Activated CD4-positive, alpha-beta memory T cell treated with anti-CD3 and anti-CD28 coated beads, Interleukin-2, amount 10 ng/mL, durations not matched to agents 7 days and 5 days (primary cell): ENCODE measurements around the gene AGAP1. TPM values are rescaled to one million over a fixed set of nuclear protein-coding genes. Genes with fewer than 3 reads are reported as not detected.

Experiments used
- CTCF ChIA-PET: fragments of 350-600 bp; sonication (Branson Sonifier 250); formaldehyde crosslinking; loops from one replicate; lab custom pipeline; 2021; ENCODE audit warnings: antibody characterized with exemption, inconsistent platforms; lab: Charles Lee
- POLR2A ChIA-PET: fragments of 350-600 bp; sonication (Branson Sonifier 250); formaldehyde crosslinking; loops from one replicate; lab custom pipeline; 2021; ENCODE audit warnings: antibody characterized with exemption; lab: Charles Lee
- DNase-seq: peaks from one replicate; pipeline ENCODE4 v3.0.0-alpha.2; 2020
- H3K27ac Mint-ChIP-seq: one replicate; pipeline ENCODE4 v1.8.0; 2021; ENCODE audit warnings: mild to moderate bottlenecking, mixed read lengths
- H3K27me3 Mint-ChIP-seq: one replicate; pipeline ENCODE4 v1.8.0; 2021; ENCODE audit warnings: mixed read lengths
- H3K36me3 Mint-ChIP-seq: one replicate; pipeline ENCODE4 v1.8.0; 2021; ENCODE audit warnings: low read depth, mixed read lengths
- H3K4me1 Mint-ChIP-seq: one replicate; pipeline ENCODE4 v1.8.0; 2021; ENCODE audit warnings: mixed read lengths
- H3K4me3 Mint-ChIP-seq: one replicate; pipeline ENCODE4 v1.8.0; 2021; ENCODE audit warnings: mild to moderate bottlenecking, mixed read lengths
- H3K9me3 Mint-ChIP-seq: one replicate; pipeline ENCODE4 v1.8.0; 2021; ENCODE audit warnings: mixed read lengths
- total RNA-seq, 2 experiments: library from RNA; stranded (reverse); gene quantifications; one replicate each; pipeline ENCODE4 v1.2.3, GENCODE V29; 2021

The AGAP1 gene
- total RNA-seq, 2 experiments from 2014 or later, result 1.1 to 1.2 TPM

DNA sequence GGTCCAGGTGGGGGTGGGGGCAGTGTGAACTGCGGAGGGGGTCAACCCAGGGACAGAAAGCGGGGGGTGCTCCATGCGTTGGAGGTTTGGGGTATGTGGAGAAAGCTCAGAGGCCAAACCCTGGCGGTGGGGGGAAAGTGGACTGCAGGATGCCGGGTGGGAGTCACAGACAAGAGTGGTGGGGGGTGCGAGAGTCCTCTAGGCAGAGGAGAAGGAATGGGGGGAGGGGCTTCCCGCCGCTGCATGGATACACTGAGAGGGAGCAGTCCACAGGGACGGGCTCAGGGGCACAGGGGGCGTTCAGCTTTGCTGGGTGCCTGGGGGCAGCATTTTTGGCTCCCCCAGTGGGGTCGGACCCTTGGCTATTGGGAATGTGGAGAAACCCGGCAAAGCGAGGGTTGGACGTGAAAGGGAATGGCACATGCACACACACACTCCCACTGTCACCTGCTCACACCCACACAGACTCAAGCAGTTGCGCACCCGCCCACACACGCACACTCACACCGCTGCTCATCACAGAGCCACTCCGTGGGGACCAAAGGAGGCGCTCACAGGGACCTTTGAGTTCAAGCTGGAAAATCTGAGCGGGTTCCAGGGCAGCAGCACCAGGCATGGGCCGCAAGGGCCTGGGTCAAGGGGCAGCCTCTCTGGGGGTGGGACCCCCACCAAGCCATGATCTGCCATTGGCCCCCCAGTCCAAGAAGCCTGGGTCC lies 666.7 kb downstream of the AGAP1 start:
- Mint-ChIP-seq H3K4me1 (no peaks in the 10 kb centered on the region), H3K27ac (no peak overlapping the region), H3K4me3 (no peak overlapping the region), H3K36me3 (no peaks in the 10 kb centered on the region), H3K9me3 (no peaks in the 10 kb centered on the region), H3K27me3 (peaks cover 51% of the 10 kb centered on the region)
- ChIA-PET CTCF (no interaction called here), POLR2A (no interaction called here)
- no peak for DNase-seq

DNA sequence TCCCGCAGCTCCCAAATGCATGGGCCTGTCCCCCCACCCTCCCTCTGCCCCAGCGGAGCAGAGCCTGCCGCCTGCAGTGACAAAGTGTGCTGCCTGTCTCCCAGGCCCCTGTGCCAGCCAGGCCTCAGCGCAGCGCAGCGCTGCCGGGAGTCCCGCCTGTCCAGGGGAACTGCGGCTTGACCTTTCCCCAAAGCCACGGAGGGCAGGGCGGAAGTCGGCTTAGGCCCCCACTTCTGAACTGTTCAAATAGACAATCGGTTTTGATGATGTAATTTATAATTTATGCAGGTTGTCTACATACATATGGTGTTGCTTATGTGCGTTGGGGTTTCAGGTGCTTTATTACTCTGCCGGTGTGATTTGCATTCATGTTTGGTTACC lies 667.2 kb downstream of the AGAP1 start:
- Mint-ChIP-seq H3K27me3 (peaks cover 56% of the 10 kb centered on the region), H3K9me3 (no peaks in the 10 kb centered on the region)
- no peak for DNase-seq

DNA sequence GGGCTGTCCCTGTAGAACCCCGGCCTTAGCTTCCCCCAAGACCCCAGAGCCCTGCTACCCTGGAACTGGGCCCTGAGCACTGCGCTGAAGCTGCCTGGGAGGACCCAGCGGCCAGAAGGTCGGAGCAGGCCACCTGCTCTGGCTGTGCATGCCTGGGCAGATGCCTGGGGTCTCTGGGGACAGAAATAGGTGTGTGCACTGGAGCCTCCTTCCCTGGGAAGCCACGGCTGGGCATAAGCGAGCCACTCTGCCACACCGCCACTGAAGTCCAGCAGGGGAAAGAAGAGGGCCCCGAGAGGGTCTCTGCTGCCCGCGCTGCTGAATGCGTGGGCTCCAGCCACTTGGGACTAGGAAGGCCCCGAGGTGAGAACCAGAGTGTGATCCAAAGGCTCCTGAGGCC lies 667.7 kb downstream of the AGAP1 start:
- Mint-ChIP-seq H3K4me3 (no peak overlapping the region), H3K36me3 (no peaks in the 10 kb centered on the region), H3K27ac (no peak overlapping the region), H3K9me3 (no peaks in the 10 kb centered on the region), H3K27me3 (peaks cover 60% of the 10 kb centered on the region), H3K4me1 (no peaks in the 10 kb centered on the region)
- POLR2A ChIA-PET, result no interaction called here
- DNase-seq, result no peak
- CTCF ChIA-PET, result no interaction called here

More for the DNA sequence above, 667.2 kb downstream of the AGAP1 start:
- no peaks in the 10 kb centered on the region for H3K4me1 Mint-ChIP-seq
- H3K36me3 Mint-ChIP-seq, result no peaks in the 10 kb centered on the region
- no peak overlapping the region for H3K27ac Mint-ChIP-seq
- H3K4me3 Mint-ChIP-seq, result no peak overlapping the region
- CTCF ChIA-PET, result no interaction called here
- POLR2A ChIA-PET, result no interaction called here

DNA sequence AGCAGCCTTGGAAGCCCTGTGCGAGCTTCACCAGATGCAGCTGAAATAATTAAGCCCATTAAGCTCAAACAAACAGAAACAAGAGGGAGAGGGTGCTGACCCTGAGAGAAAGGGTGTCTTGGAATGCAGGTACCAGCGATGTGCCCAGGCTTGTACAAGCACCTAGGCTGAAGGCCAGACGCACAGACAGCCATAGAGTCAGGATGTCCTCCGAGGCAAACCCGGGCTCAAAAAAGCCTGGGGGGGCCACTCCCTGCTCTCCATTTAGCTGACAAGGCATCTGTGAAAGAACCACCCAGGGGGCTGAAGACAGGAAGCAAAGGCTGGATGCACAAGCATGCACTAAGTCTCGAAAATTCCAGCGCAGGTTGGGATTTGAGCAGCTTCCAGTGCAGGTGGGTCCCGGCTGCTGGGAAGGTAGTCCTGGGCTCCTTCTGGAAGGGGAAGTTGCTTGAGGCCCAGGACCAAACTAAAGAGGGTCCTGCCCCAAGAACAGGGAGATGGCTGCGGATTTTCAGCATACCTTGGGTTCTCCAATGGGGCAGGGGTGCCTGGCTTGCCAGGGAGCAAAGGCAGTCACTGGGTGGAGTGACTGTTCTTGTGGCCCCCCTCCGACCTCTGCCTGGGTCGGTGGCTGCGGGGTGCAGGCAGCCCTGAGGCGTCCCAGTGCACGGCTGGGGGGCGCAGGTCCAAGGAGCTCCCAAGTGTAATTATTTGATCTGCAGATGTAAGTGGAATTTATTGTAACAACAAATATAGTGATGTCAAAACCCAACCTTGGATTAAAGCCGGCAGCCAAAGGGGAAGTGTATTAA lies 668.4 kb downstream of the AGAP1 start:
- CTCF ChIA-PET, result interaction anchor here (0.7 kb wide), 1 partner anchor 16 kb away, joined by 3 read pairs; no protein-coding TSS in a partner anchor
- no peaks in the 10 kb centered on the region for H3K36me3 Mint-ChIP-seq
- H3K4me1 Mint-ChIP-seq, result peaks cover 2% of the 10 kb centered on the region
- H3K4me3 Mint-ChIP-seq, result no peak overlapping the region
- peaks cover 65% of the 10 kb centered on the region for H3K27me3 Mint-ChIP-seq
- DNase-seq, result no peak
- POLR2A ChIA-PET, result no interaction called here
- H3K9me3 Mint-ChIP-seq, result no peaks in the 10 kb centered on the region
- no peak overlapping the region for H3K27ac Mint-ChIP-seq

GRCh38 chr2:236162882-236163470 lies 669.1 kb downstream of the AGAP1 start:
- Mint-ChIP-seq H3K9me3 (no peaks in the 10 kb centered on the region), H3K4me1 (peaks cover 2% of the 10 kb centered on the region), H3K27me3 (peaks cover 58% of the 10 kb centered on the region), H3K36me3 (no peaks in the 10 kb centered on the region), H3K27ac (no peak overlapping the region), H3K4me3 (no peak overlapping the region)
- CTCF ChIA-PET, result interaction anchor here (0.7 kb wide), 1 partner anchor 15 kb away, joined by 3 read pairs; no protein-coding TSS in a partner anchor
- POLR2A ChIA-PET, result no interaction called here
- no peak for DNase-seq

- no peak overlapping the region for H3K27ac Mint-ChIP-seq
- H3K27me3 Mint-ChIP-seq, result peaks cover 52% of the 10 kb centered on the region
- no peak for DNase-seq
- CTCF ChIA-PET, result interaction anchor here (0.7 kb wide), 1 partner anchor 15 kb away, joined by 3 read pairs; no protein-coding TSS in a partner anchor
- H3K4me1 Mint-ChIP-seq, result peaks cover 2% of the 10 kb centered on the region
- POLR2A ChIA-PET, result no interaction called here
- H3K36me3 Mint-ChIP-seq, result no peaks in the 10 kb centered on the region
- H3K9me3 Mint-ChIP-seq, result no peaks in the 10 kb centered on the region
- H3K4me3 Mint-ChIP-seq, result no peak overlapping the region
Observed at GRCh38 chr2:236163471-236164200, 669.8 kb downstream of the AGAP1 start.

DNA sequence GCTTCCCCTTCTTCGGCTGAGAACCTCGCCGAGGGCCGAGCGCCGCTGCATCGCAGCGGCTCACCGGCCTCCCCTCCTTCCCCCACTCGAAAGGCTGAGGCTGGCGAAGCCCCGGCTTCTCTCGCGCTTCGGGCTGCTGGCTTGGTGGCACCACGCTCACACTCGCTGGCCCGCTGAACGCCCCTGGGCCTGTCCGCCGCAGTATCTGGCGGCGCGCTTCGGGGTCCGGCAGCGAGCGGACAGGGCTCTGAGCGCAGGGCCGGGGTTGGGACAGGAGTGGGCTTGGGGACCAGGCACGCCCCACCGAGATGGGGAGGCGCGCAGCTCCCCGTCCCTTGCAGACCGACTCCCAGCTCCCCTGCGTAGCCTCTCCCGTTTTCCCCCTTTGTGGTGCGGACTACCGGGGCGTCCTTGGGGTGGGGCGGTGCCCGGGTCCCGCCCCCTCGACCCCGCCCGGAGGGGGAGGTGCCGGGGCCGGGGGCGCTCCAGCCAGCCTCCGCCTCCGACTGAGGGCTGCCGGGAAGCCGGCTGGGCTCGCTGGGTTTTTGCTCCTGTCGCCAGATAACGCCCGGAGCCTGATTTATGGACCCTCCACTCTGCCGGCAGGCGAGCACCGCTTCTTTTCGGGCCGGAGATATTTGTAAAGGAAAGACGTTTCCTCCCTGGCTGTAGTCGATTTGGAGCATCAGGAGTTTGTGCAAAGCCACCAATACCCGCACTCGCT lies 670.5 kb downstream of the AGAP1 start:
- CTCF ChIA-PET, result no interaction called here
- H3K9me3 Mint-ChIP-seq, result no peaks in the 10 kb centered on the region
- peaks cover 2% of the 10 kb centered on the region for H3K4me1 Mint-ChIP-seq
- no peak overlapping the region for H3K4me3 Mint-ChIP-seq
- H3K27ac Mint-ChIP-seq, result peak overlapping the region; percentile 34
- H3K36me3 Mint-ChIP-seq, result peaks cover 2% of the 10 kb centered on the region
- H3K27me3 Mint-ChIP-seq, result peaks cover 54% of the 10 kb centered on the region
- POLR2A ChIA-PET, result no interaction called here
- no peak for DNase-seq

GRCh38 chr2:236164925-236165841 lies 671.3 kb downstream of the AGAP1 start:
- no peak for DNase-seq
- no peaks in the 10 kb centered on the region for H3K9me3 Mint-ChIP-seq
- peak overlapping the region; percentile 34 for H3K27ac Mint-ChIP-seq
- POLR2A ChIA-PET, result no interaction called here
- CTCF ChIA-PET, result interaction anchor here (0.9 kb wide), 1 partner anchor 13 kb away, joined by 3 read pairs; no protein-coding TSS in a partner anchor
- H3K27me3 Mint-ChIP-seq, result peaks cover 61% of the 10 kb centered on the region
- H3K4me3 Mint-ChIP-seq, result no peak overlapping the region
- H3K36me3 Mint-ChIP-seq, result peaks cover 5% of the 10 kb centered on the region
- H3K4me1 Mint-ChIP-seq, result peaks cover 2% of the 10 kb centered on the region

- Mint-ChIP-seq H3K27ac (peak overlapping the region; percentile 61), H3K36me3 (peaks cover 8% of the 10 kb centered on the region), H3K4me3 (peak overlapping the region; percentile 32), H3K4me1 (peaks cover 4% of the 10 kb centered on the region), H3K27me3 (peaks cover 64% of the 10 kb centered on the region), H3K9me3 (no peaks in the 10 kb centered on the region)
- no peak for DNase-seq
- POLR2A ChIA-PET, result no interaction called here
- CTCF ChIA-PET, result interaction anchor here (0.6 to 0.9 kb wide), 2 partner anchors 12 to 31 kb away, joined by 3 to 4 read pairs; no protein-coding TSS in a partner anchor
Observed at GRCh38 chr2:236165842-236166795, 672.3 kb downstream of the AGAP1 start.

DNA sequence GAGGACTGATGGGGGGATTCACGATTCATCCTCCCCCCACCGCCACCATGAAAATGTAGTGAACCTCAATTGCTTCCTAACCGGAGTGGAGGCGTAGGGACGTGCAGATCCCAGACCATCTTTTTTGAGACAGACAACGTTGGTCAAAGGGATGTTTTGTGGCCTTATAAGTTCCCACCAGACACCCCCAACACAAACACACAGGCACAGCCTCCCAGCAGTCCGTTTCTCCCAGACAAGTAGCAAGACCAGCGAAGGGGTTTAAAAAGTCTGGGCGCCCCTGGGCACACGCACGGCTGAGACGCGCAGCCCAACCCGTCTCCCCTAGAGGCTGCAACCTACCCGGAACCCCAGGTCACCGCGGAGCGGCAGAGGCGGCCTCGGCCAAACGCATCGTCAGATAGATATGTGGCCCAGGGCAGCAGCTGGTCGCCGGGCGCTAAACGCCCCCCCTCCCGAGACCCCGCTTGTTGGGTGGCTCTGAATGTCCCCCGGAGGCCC lies 673.0 kb downstream of the AGAP1 start:
- CTCF ChIA-PET, result interaction anchor here (0.6 kb wide), 1 partner anchor 32 kb away, joined by 4 read pairs; no protein-coding TSS in a partner anchor
- Mint-ChIP-seq H3K4me3 (peak overlapping the region; percentile 32), H3K36me3 (peaks cover 8% of the 10 kb centered on the region), H3K9me3 (no peaks in the 10 kb centered on the region), H3K4me1 (peaks cover 4% of the 10 kb centered on the region), H3K27ac (peak overlapping the region; percentile 61), H3K27me3 (peaks cover 63% of the 10 kb centered on the region)
- no peak for DNase-seq
- POLR2A ChIA-PET, result no interaction called here
